ENCODE data around the gene CD44.

Gene CD44

DNA sequence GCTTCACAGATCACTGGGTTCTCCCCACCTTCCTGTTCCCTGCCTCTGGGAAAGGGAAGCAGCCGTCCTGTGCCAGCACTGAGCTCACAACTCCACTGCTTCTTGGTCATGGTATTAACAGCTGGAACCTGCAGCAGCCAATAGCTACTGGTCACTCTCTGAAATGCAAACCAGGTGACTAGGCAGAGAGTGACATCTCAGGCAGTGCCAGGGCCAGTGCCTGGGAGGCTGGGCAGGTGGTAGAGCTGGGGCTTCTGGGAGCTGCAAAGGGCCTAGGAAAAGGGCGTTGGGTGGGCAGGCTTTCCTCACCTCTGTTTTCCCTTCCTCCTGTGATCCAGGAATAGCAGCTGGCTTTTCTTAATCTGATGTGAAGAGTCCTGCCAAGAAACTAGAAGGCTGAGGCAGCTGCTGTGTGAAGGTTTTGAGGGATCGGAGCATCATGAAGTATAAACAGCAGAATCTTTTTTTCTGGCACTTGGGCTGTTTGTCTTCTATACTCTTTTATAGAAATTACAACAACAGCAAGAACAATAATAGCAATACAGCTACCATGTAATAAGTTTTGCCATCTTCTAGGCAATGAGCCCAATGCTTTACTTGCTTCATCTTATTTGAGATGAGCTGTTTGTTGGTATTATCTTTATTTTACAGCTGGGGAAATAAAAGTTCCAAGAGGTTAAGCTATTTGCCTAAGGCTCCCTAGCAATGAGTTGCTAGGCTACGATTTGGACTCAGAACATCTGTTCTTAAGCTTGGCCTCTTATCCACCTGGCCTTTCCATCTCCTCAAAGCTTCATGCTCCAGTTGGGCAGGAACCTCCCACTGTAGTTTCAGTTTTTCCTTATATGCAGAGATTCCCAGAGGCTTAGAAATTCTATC lies 22.0 kb upstream of the CD44 start:
- CTCF ChIA-PET, result interaction anchor here (0.7 to 2.5 kb wide), 15 partner anchors 8 to 193 kb away, joined by 3 to 14 read pairs (median 3); no protein-coding TSS in a partner anchor
- DNase-seq (ENCODE audit: extremely low spot score), result no peak
- TF ChIP-seq, protein P1, sequence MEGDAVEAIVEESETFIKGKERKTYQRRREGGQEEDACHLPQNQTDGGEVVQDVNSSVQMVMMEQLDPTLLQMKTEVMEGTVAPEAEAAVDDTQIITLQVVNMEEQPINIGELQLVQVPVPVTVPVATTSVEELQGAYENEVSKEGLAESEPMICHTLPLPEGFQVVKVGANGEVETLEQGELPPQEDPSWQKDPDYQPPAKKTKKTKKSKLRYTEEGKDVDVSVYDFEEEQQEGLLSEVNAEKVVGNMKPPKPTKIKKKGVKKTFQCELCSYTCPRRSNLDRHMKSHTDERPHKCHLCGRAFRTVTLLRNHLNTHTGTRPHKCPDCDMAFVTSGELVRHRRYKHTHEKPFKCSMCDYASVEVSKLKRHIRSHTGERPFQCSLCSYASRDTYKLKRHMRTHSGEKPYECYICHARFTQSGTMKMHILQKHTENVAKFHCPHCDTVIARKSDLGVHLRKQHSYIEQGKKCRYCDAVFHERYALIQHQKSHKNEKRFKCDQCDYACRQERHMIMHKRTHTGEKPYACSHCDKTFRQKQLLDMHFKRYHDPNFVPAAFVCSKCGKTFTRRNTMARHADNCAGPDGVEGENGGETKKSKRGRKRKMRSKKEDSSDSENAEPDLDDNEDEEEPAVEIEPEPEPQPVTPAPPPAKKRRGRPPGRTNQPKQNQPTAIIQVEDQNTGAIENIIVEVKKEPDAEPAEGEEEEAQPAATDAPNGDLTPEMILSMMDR (IDR thresholded peaks at IDR 0.05; ENCODE audit: control extremely low read depth, extremely low read depth, low read depth, missing control alignments), result no peak
- POLR2A ChIA-PET, result no interaction called here

DNA sequence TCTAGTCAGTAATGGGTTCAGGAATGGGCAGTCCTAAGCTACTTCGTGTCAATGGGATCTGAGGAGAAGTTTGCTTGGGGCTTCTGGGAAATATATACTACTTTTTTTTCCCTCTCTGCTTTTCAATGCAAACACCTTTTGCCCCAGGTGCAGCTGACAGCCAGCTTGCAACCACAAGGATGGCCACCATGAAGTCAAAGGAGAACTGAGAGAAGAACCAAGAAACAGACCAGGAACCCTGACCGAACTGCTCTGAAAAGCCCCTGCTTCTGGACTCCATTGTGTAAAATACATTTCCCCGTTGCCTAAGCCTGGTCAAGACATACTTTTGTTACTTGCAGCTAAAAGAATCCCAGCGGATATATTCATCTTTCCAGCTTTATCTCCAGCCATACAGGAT lies 20.1 kb upstream of the CD44 start:
- ChIA-PET CTCF (interaction anchor here (0.7 to 1.2 kb wide), 5 partner anchors 9 to 39 kb away, joined by 3 to 4 read pairs (median 3); no protein-coding TSS in a partner anchor), POLR2A (no interaction called here)
- TF ChIP-seq, protein P1 (IDR thresholded peaks at IDR 0.05; ENCODE audit: control extremely low read depth, extremely low read depth, low read depth, missing control alignments), result no peak
- DNase-seq (ENCODE audit: extremely low spot score), result peak; percentile 55

DNA sequence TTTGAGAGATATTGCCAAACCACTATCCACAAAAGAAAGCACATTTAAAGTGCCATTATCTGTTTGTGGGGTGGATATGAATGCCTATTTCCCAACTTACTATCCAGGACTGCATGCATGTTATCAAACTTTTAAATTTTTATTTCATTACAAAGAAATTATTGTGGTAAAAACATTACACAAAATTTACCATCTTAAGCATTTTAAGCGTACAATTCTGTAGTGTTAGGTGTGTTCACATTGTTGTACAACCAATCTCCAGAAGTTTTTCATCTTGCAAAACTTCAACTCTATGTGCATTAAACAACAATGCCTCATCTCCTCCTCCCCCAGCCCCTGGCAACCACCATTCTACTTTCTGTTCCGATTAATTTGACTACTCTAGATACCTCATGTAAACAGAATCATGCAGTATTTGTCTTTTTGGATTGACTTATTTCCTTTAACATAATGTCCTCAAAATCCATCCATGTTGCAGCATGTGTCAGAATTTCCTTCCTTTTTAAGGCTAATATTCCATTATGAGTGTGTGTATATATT lies 17.6 kb upstream of the CD44 start:
- no peak for DNase-seq (ENCODE audit: extremely low spot score)
- CTCF ChIA-PET, result no interaction called here
- TF ChIP-seq, protein P1 (IDR thresholded peaks at IDR 0.05; ENCODE audit: control extremely low read depth, extremely low read depth, low read depth, missing control alignments), result no peak
- POLR2A ChIA-PET, result no interaction called here

DNA sequence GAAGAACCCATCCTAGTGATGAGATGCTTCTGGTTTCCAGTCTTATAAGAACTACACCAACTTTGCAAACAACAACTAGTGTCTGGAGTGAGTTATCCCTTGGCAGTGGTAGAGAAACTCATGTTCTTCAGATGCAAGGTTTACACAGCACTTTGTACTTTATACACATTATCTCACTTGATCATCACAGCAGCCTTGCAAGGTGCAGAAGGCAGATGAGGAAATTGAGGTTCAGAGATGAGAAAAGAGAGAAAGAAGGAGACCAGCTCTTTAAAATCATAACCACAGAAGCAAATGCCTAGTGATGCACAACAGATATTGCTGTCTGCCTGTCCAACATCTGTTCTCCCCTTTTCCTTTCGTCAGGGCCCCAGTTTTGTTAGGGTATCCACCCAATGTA lies 16.7 kb upstream of the CD44 start:
- ChIA-PET CTCF (interaction anchor here (1.4 kb wide), 1 partner anchor 46 kb away, joined by 3 read pairs; no protein-coding TSS in a partner anchor), POLR2A (no interaction called here)
- TF ChIP-seq, protein P1 (IDR thresholded peaks at IDR 0.05; ENCODE audit: control extremely low read depth, extremely low read depth, low read depth, missing control alignments), result no peak
- DNase-seq (ENCODE audit: extremely low spot score), result no peak

DNA sequence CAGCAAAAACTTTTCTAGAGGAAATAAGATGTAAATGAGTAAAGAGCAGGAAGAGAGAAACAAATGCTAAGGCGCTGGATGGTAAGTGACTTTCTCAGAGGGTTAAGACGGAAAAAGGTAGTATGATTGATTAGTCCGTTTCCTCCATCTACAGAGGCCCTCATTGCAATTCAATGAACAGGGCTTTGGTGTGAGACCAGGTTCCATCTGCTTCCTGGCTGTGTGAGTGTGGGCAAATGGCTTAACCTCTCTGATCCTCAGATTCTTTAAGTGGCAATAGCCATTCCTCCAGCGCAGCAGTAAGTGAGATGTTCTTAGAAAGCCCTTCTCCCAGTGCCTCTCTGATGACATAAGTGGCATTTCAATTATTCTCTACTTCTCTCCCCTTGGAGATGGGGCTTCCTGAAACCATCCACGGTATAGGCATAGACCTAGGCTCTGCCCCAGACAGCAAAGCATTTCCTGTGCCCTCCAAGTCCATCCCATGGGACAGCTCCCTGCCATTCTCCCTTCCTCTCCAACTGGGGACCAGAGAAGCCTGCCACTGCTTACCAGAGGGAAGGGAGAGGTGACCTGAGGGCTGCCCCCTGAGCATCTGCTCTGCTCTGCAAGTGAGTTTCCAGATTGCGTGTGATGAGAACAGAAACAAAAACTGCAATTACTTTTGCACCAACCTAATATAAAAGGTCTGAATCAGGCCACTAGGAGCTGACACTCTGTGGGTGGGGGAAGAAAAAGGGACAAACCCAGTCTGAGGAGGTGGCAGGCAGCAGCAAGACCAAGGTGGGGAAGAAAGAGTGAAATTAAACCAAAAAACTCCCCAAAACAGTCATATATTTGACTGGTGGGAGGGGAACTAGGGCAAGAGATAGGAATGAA lies 12.7 kb upstream of the CD44 start:
- DNase-seq (ENCODE audit: extremely low spot score), result peak; percentile 76
- TF ChIP-seq, protein P1 (IDR thresholded peaks at IDR 0.05; ENCODE audit: control extremely low read depth, extremely low read depth, low read depth, missing control alignments), result no peak
- ChIA-PET CTCF (interaction anchor here (1.3 to 3.1 kb wide), 4 partner anchors 10 to 127 kb away, joined by 3 to 14 read pairs (median 6); no protein-coding TSS in a partner anchor), POLR2A (no interaction called here)

Data from GM10248 (cell line).